IMR-90 (cell line): ENCODE results near the gene GLIS1. TPM values are rescaled to one million over a fixed set of nuclear protein-coding genes. Genes with fewer than 3 reads are reported as not detected.

Source experiments
- ATAC-seq: fragments of 200-7000 bp; cut with Tn5 transposase; 2 replicates; pipeline ENCODE4 v1.9.1; 2020; ENCODE audit warnings: low read depth, mild to moderate bottlenecking, moderate library complexity
- BruUV-seq: library from RNA; stranded (reverse); fragments of 400-500 nt; replicated peaks from 2 replicates; lab custom pipeline; 2021; lab: Mats Ljungman, UMichigan
- CTCF ChIA-PET: fragments of 300-600 bp; formaldehyde crosslinking; extraction: SDS; loops from one replicate; lab custom pipeline; 2021; ENCODE audit warnings: antibody characterized with exemption; lab: Yijun Ruan, JAX
- POLR2A ChIA-PET: fragments of 300-600 bp; sonication (Branson Sonifier 250); formaldehyde crosslinking; loops from one replicate; lab custom pipeline; 2022; ENCODE audit warnings: antibody characterized with exemption; ENCODE audit not compliant: unreplicated experiment; lab: Charles Lee
- DNase-seq: peaks from one replicate; pipeline ENCODE4 v3.0.0; 2013
- H2AFZ ChIP-seq: replicated peaks from 2 replicates; pipeline ENCODE3; 2013; ENCODE audit warnings: low read length, mild to moderate bottlenecking; ENCODE audit not compliant: poor library complexity
- H2AK5ac ChIP-seq: 2 replicates; pipeline ENCODE4 v1.6.1; 2013; ENCODE audit warnings: low read depth, low read length, inconsistent platforms
- H2AK9ac ChIP-seq: replicated peaks from 2 replicates; pipeline ENCODE3; 2013; ENCODE audit warnings: mild to moderate bottlenecking, low read depth, low read length, moderate library complexity; ENCODE audit not compliant: poor library complexity
- H2BK120ac ChIP-seq: 2 replicates; pipeline ENCODE4 v1.6.1; 2013; ENCODE audit warnings: low read depth, low read length, inconsistent platforms
- H2BK15ac ChIP-seq: 3 replicates; pipeline ENCODE4 v1.6.1; 2013; ENCODE audit warnings: low read depth, low read length, inconsistent platforms
- H2BK20ac ChIP-seq: 2 replicates; pipeline ENCODE4 v1.6.1; 2013; ENCODE audit warnings: low read depth, mild to moderate bottlenecking, inconsistent platforms, low read length, moderate library complexity
- H2BK5ac ChIP-seq: 2 replicates; pipeline ENCODE4 v1.6.1; 2013; ENCODE audit warnings: mild to moderate bottlenecking, low read depth, low read length, inconsistent platforms; ENCODE audit not compliant: poor library complexity, severe bottlenecking
- H3K14ac ChIP-seq: replicated peaks from 2 replicates; pipeline ENCODE4 v1.6.1; 2013; ENCODE audit warnings: low read depth, low read length, inconsistent platforms
- H3K18ac ChIP-seq: 2 replicates; pipeline ENCODE4 v1.6.1; 2013; ENCODE audit warnings: low read depth, low read length, control low read depth
- H3K23ac ChIP-seq: 2 replicates; pipeline ENCODE4 v1.6.1; 2013; ENCODE audit warnings: low read depth, low read length, inconsistent platforms
- H3K27ac ChIP-seq: 2 replicates; pipeline ENCODE4 v1.5.1; 2013; ENCODE audit warnings: mild to moderate bottlenecking, control low read depth, low read length; ENCODE audit not compliant: insufficient read depth
- H3K27me3 ChIP-seq: 2 replicates; pipeline ENCODE4 v1.6.1; 2013; ENCODE audit warnings: low read length; ENCODE audit not compliant: control insufficient read depth, insufficient read depth
- H3K36me3 ChIP-seq: 2 replicates; pipeline ENCODE4 v1.6.1; 2013; ENCODE audit warnings: low read length, mixed read lengths; ENCODE audit not compliant: control insufficient read depth, insufficient read depth
- H3K4ac ChIP-seq: 2 replicates; pipeline ENCODE4 v1.6.1; 2013; ENCODE audit warnings: low read depth, low read length, inconsistent platforms
- H3K4me1 ChIP-seq: 2 replicates; pipeline ENCODE4 v1.6.1; 2013; ENCODE audit warnings: low read length, mixed read lengths; ENCODE audit not compliant: control insufficient read depth, insufficient read depth
- H3K4me2 ChIP-seq: 2 replicates; pipeline ENCODE4 v1.6.1; 2013; ENCODE audit warnings: low read depth, mild to moderate bottlenecking, control low read depth, low read length, moderate library complexity
- H3K4me3 ChIP-seq: 2 replicates; pipeline ENCODE4 v1.5.1; 2013; ENCODE audit warnings: low read depth, mild to moderate bottlenecking, control low read depth, low read length, moderate library complexity; ENCODE audit not compliant: insufficient read depth
- H3K56ac ChIP-seq: 2 replicates; pipeline ENCODE4 v1.6.1; 2013; ENCODE audit warnings: low read length, inconsistent platforms; ENCODE audit not compliant: insufficient read depth; ENCODE audit errors: extremely low read depth
- H3K79me1 ChIP-seq, 2 experiments: 2 replicates each; pipeline ENCODE4 v1.6.1; 2013; ENCODE audit warnings: low read length in 2 of 2, inconsistent platforms in 1 of 2, low read depth in 1 of 2
- H3K9ac ChIP-seq: 2 replicates; pipeline ENCODE4 v1.6.1; 2013; ENCODE audit warnings: low read depth, low read length, control low read depth
- H3K9me1 ChIP-seq: 2 replicates; pipeline ENCODE4 v1.6.1; 2013; ENCODE audit warnings: low read length, inconsistent platforms; ENCODE audit not compliant: insufficient read depth
- H3K9me3 ChIP-seq: 2 replicates; pipeline ENCODE4 v1.6.1; 2013; ENCODE audit warnings: low read length; ENCODE audit not compliant: control insufficient read depth, insufficient read depth
- H4K20me1 ChIP-seq: 2 replicates; pipeline ENCODE4 v1.6.1; 2013; ENCODE audit warnings: low read length, inconsistent platforms; ENCODE audit not compliant: insufficient read depth
- H4K5ac ChIP-seq: 2 replicates; pipeline ENCODE4 v1.6.1; 2013; ENCODE audit warnings: mild to moderate bottlenecking, low read depth, low read length, control low read depth
- H4K8ac ChIP-seq, 2 experiments: 2 replicates each; pipeline ENCODE4 v1.6.1; 2013; ENCODE audit warnings: low read depth in 2 of 2, low read length in 2 of 2, control low read depth in 1 of 2, inconsistent platforms in 1 of 2
- H4K91ac ChIP-seq: 2 replicates; pipeline ENCODE4 v1.6.1; 2013; ENCODE audit warnings: low read depth, low read length, inconsistent platforms; ENCODE audit not compliant: insufficient read depth
- BHLHE40 ChIP-seq: fragments of 150-350 bp; IDR thresholded peaks from 2 replicates; pipeline ENCODE4 v1.6.1; 2016; ENCODE audit warnings: mild to moderate bottlenecking, low read depth, low read length
- CEBPB ChIP-seq: IDR thresholded peaks from 2 replicates; pipeline ENCODE4 v1.6.1; 2012; ENCODE audit warnings: low read depth, low read length, improper control_type of control experiment
- CHD1 ChIP-seq: IDR thresholded peaks from 2 replicates; pipeline ENCODE4 v1.6.1; 2012; ENCODE audit warnings: low read depth, low read length, improper control_type of control experiment
- FOS ChIP-seq: fragments of 150-350 bp; IDR thresholded peaks from 2 replicates; pipeline ENCODE4 v1.6.1; 2016; ENCODE audit warnings: low read depth, low read length
- MAFK ChIP-seq: IDR thresholded peaks from 2 replicates; pipeline ENCODE4 v1.6.1; 2012; ENCODE audit warnings: low read depth, low read length, improper control_type of control experiment
- MAZ ChIP-seq: IDR thresholded peaks from 2 replicates; pipeline ENCODE4 v1.6.1; 2012; ENCODE audit warnings: low read depth, mild to moderate bottlenecking, low read length, improper control_type of control experiment, moderate library complexity, borderline replicate concordance
- MXI1 ChIP-seq: IDR thresholded peaks from 2 replicates; pipeline ENCODE4 v1.6.1; 2012; ENCODE audit warnings: low read depth, mild to moderate bottlenecking, low read length, moderate library complexity, borderline replicate concordance
- NFE2L2 ChIP-seq: fragments of 150-350 bp; IDR thresholded peaks from 2 replicates; pipeline ENCODE4 v1.6.1; 2016; ENCODE audit warnings: low read depth, mild to moderate bottlenecking, low read length
- POLR2A ChIP-seq: IDR thresholded peaks from 2 replicates; pipeline ENCODE4 v1.6.1; 2012; ENCODE audit warnings: mild to moderate bottlenecking, low read depth, low read length
- RCOR1 ChIP-seq: IDR thresholded peaks from 2 replicates; pipeline ENCODE4 v1.6.1; 2012; ENCODE audit warnings: mild to moderate bottlenecking, low read length, improper control_type of control experiment; ENCODE audit not compliant: insufficient replicate concordance
- RFX5 ChIP-seq: IDR thresholded peaks from 2 replicates; pipeline ENCODE4 v1.8.0; 2012; ENCODE audit warnings: low read depth, mild to moderate bottlenecking, low read length, moderate library complexity
- SMC3 ChIP-seq: fragments of 150-350 bp; IDR thresholded peaks from 2 replicates; pipeline ENCODE4 v1.6.1; 2016; ENCODE audit warnings: low read depth, mild to moderate bottlenecking, antibody characterized with exemption, low read length, moderate library complexity
- WGBS, 2 experiments: methylation state at CpG; one replicate each; pipeline versions ENCODE4 v1.1.5 to v1.1.7; 2013; ENCODE audit warnings: missing lambda C conversion rate in 2 of 2; ENCODE audit not compliant: insufficient read length in 1 of 2; ENCODE audit errors: extremely low coverage in 2 of 2; 5-methylcytosine and 5-hydroxymethylcytosine counted together
- dilution Hi-C: fragments of 300-500 bp; cut with HindIII; formaldehyde crosslinking; loops from one replicate; pipeline ENCODE4 v1.14.3; 2018; ENCODE audit warnings: low sequenced_read_pairs; ENCODE audit not compliant: unreplicated experiment
- in situ Hi-C: fragments of 300-500 bp; cut with MboI; formaldehyde crosslinking; loops from 3 replicates; pipeline ENCODE4 v1.14.3; 2019; ENCODE audit warnings: low sequenced_read_pairs, inconsistent platforms, mixed read lengths
- intact Hi-C: fragments of 100-400 bp; cut with micrococcal nuclease; formaldehyde crosslinking; loops from 2 replicates; pipeline ENCODE4 v1.10.0; 2022
- polyA plus RNA-seq, 3 experiments: library from polyadenylated mRNA; depleted of rRNA; stranded (reverse); fragments of >200 nt; gene quantifications; 2 replicates each; pipeline ENCODE4 v1.2.3, GENCODE V29; 2012; ENCODE audit warnings: low replicate concordance in 1 of 3
- total RNA-seq: library from RNA; depleted of rRNA; stranded (reverse); fragments of >200 nt; gene quantifications from 2 replicates; pipeline ENCODE4 v1.2.3, GENCODE V29; 2012
- TF ChIP-seq, protein P1 (sequence below): fragments of 150-350 bp; IDR thresholded peaks from 2 replicates; pipeline ENCODE4 v1.6.1; 2016; ENCODE audit warnings: low read depth, mild to moderate bottlenecking, low read length, moderate library complexity, borderline replicate concordance
- TF ChIP-seq, protein P2 (sequence below): conservative IDR thresholded peaks from 2 replicates; pipeline ENCODE4 v1.5.1; 2012; ENCODE audit warnings: mild to moderate bottlenecking, low read depth, low read length, improper control_type of control experiment
- TF ChIP-seq, protein P3 (sequence below): fragments of 150-350 bp; IDR thresholded peaks from 2 replicates; pipeline ENCODE4 v1.6.1; 2017; ENCODE audit warnings: mild to moderate bottlenecking, antibody characterized with exemption, low read length, low read depth

Gene GLIS1
- total and polyA plus RNA-seq, 2 of the 4 experiments (the other 2 are of a cell fraction): 0.18 to 2.3 TPM

GRCh38 chr1:53582211-53583020 is 156.5 kb downstream of the GLIS1 start:
- Histone ChIP-seq H4K91ac (no peak overlapping the region), H2AK5ac (no peak overlapping the region), H4K5ac (no peak overlapping the region), H3K4me2 (no peak overlapping the region), H3K36me3 (no peaks in the 10 kb centered on the region; the same call in 1 of the 2 replicates), H3K27me3 (peaks cover 2% of the 10 kb centered on the region; the same call in 1 of the 2 replicates), H3K9me1 (peaks cover 15% of the 10 kb centered on the region; the same call in 1 of the 2 replicates), H2BK5ac (no peak overlapping the region), H3K4ac (no peak overlapping the region), H3K9me3 (no peaks in the 10 kb centered on the region), H2BK120ac (no peak overlapping the region), H3K4me1 (peaks cover 4% of the 10 kb centered on the region; the same call in 1 of the 2 replicates), H3K23ac (no peak overlapping the region), H3K9ac (no peak overlapping the region), H2BK20ac (no peak overlapping the region), H3K18ac (no peak overlapping the region), H3K79me1 (no peaks in the 10 kb centered on the region), H4K8ac (no peak overlapping the region), H4K20me1 (no peaks in the 10 kb centered on the region), H2AK9ac (no peak overlapping the region), H3K27ac (no peak overlapping the region), H2AFZ (no peak overlapping the region), H3K4me3 (no peak overlapping the region), H2BK15ac (no peak overlapping the region), H3K56ac (no peak overlapping the region), H3K14ac (no peak overlapping the region)
- ATAC-seq: no peak
- CTCF ChIA-PET: no interaction called here
- POLR2A ChIA-PET: no interaction called here
- intact Hi-C loops (no loop called here), in situ Hi-C loops (no loop called here), dilution Hi-C loops (no loop called here)
- WGBS, 2 experiments: 78% methylated on average over 3 of the region's 8 CpGs; no CpG with 5 or more reads in 1 of the 2 experiments
- DNase-seq: no peak
- BruUV-seq: no TSS peak
- TF ChIP-seq, protein P1, sequence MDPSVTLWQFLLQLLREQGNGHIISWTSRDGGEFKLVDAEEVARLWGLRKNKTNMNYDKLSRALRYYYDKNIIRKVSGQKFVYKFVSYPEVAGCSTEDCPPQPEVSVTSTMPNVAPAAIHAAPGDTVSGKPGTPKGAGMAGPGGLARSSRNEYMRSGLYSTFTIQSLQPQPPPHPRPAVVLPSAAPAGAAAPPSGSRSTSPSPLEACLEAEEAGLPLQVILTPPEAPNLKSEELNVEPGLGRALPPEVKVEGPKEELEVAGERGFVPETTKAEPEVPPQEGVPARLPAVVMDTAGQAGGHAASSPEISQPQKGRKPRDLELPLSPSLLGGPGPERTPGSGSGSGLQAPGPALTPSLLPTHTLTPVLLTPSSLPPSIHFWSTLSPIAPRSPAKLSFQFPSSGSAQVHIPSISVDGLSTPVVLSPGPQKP: no peak
- TF ChIP-seq BHLHE40: no peak
- TF ChIP-seq MXI1: no peak
- no peak for TF ChIP-seq MAFK
- TF ChIP-seq, protein P2, sequence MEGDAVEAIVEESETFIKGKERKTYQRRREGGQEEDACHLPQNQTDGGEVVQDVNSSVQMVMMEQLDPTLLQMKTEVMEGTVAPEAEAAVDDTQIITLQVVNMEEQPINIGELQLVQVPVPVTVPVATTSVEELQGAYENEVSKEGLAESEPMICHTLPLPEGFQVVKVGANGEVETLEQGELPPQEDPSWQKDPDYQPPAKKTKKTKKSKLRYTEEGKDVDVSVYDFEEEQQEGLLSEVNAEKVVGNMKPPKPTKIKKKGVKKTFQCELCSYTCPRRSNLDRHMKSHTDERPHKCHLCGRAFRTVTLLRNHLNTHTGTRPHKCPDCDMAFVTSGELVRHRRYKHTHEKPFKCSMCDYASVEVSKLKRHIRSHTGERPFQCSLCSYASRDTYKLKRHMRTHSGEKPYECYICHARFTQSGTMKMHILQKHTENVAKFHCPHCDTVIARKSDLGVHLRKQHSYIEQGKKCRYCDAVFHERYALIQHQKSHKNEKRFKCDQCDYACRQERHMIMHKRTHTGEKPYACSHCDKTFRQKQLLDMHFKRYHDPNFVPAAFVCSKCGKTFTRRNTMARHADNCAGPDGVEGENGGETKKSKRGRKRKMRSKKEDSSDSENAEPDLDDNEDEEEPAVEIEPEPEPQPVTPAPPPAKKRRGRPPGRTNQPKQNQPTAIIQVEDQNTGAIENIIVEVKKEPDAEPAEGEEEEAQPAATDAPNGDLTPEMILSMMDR: no peak
- TF ChIP-seq CEBPB: no peak
- no peak for TF ChIP-seq NFE2L2
- no peak for TF ChIP-seq POLR2A
- TF ChIP-seq, protein P3, sequence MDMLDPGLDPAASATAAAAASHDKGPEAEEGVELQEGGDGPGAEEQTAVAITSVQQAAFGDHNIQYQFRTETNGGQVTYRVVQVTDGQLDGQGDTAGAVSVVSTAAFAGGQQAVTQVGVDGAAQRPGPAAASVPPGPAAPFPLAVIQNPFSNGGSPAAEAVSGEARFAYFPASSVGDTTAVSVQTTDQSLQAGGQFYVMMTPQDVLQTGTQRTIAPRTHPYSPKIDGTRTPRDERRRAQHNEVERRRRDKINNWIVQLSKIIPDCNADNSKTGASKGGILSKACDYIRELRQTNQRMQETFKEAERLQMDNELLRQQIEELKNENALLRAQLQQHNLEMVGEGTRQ: no peak
- no peak for TF ChIP-seq FOS
- TF ChIP-seq CHD1: no peak
- no peak for TF ChIP-seq MAZ
- TF ChIP-seq RFX5: no peak
- no peak for TF ChIP-seq SMC3
- no peak for TF ChIP-seq RCOR1
